ENCODE results near the gene MARCHF10. TPM values are rescaled to one million over a fixed set of nuclear protein-coding genes. Genes with fewer than 3 reads are reported as not detected.

MARCHF10 gene
- total and polyA plus RNA-seq, 2 of the 4 experiments (the other 2 are of a cell fraction) = 0.18 to 0.74 TPM

- peak overlapping the region; percentile 90 for H3K56ac ChIP-seq (ENCODE audit: extremely low read depth, insufficient read depth, low read length)
- dilution Hi-C loops (cut with HindIII; ENCODE audit: low sequenced_read_pairs, unreplicated experiment) (no loop called here), intact Hi-C loops (cut with micrococcal nuclease) (loop anchor here (1.0 to 2.0 kb wide), 3 partner anchors 86 to 701 kb away; no protein-coding TSS in a partner anchor), in situ Hi-C loops (cut with MboI; ENCODE audit: low sequenced_read_pairs) (loop anchor here (5.0 kb wide), 1 partner anchor 262 kb away; the partner anchor contains the start of gene TANC2)
- peak overlapping the region; percentile 58 for H3K18ac ChIP-seq (ENCODE audit: low read depth, low read length)
- H3K79me1 ChIP-seq (ENCODE audit: low read depth in 1 of 2, low read length in 2 of 2) = peaks cover 11 to 34% of the 10 kb centered on the region in 2 experiments; a peak in 3 of 4 replicates
- H4K5ac ChIP-seq (ENCODE audit: low read depth, low read length) = peak overlapping the region; percentile 63
- peak overlapping the region; percentile 86 for H2BK15ac ChIP-seq (ENCODE audit: low read depth, low read length)
- peak overlapping the region; percentile 82 to 87 for H4K8ac ChIP-seq (ENCODE audit: low read depth in 2 of 2, low read length in 2 of 2)
- peak overlapping the region; percentile 88 for H4K91ac ChIP-seq (ENCODE audit: insufficient read depth, low read depth, low read length)
- peaks cover 21% of the 10 kb centered on the region for H3K4me1 ChIP-seq (ENCODE audit: control insufficient read depth, insufficient read depth, low read length)
- WGBS, 2 experiments (ENCODE audit: extremely low coverage in 2 of 2, insufficient read length in 1 of 2) = 42% methylated on average over 3 of the region's 11 CpGs; no CpG with 5 or more reads in 1 of the 2 experiments
- H3K23ac ChIP-seq (ENCODE audit: low read depth, low read length) = peak overlapping the region; percentile 75
- BruUV-seq (replicated peaks) = TSS peak; percentile 66
- ATAC-seq (ENCODE audit: low read depth) = no peak
- H2AK9ac ChIP-seq (replicated peaks; ENCODE audit: low read depth, low read length, poor library complexity) = peak overlapping the region; percentile 86
- no peaks in the 10 kb centered on the region for H3K27me3 ChIP-seq (ENCODE audit: control insufficient read depth, insufficient read depth, low read length)
- POLR2A ChIA-PET (ENCODE audit: unreplicated experiment) = no interaction called here
- peak overlapping the region; percentile 81 for H3K4me3 ChIP-seq (ENCODE audit: insufficient read depth, low read depth, low read length)
- H2AFZ ChIP-seq (replicated peaks; ENCODE audit: low read length, poor library complexity) = peak overlapping the region; percentile 95
- peak overlapping the region; percentile 59 for H3K27ac ChIP-seq (ENCODE audit: insufficient read depth, low read length)
- peak overlapping the region; percentile 91 for H3K14ac ChIP-seq (replicated peaks; ENCODE audit: low read depth, low read length)
- 0 out of 2 replicates have a peak, but pooled peaks cover 7% of the 10 kb centered on the region for H3K9me1 ChIP-seq (ENCODE audit: insufficient read depth, low read length)
- TF ChIP-seq RFX5 (IDR thresholded peaks at IDR 0.05; ENCODE audit: low read depth, low read length) (no peak), POLR2A (IDR thresholded peaks at IDR 0.05; ENCODE audit: low read depth, low read length) (0 out of 2 replicates have a peak, but pooled peaks have one; percentile 39)
- peak overlapping the region; percentile 75 for H3K4me2 ChIP-seq (ENCODE audit: low read depth, low read length)
- H3K9me3 ChIP-seq (ENCODE audit: control insufficient read depth, insufficient read depth, low read length) = peaks cover 7% of the 10 kb centered on the region
- peak overlapping the region; percentile 85 for H2BK20ac ChIP-seq (ENCODE audit: low read depth, low read length)
- H3K4ac ChIP-seq (ENCODE audit: low read depth, low read length) = peak overlapping the region; percentile 89
- peak overlapping the region; percentile 88 for H2BK120ac ChIP-seq (ENCODE audit: low read depth, low read length)
- peak overlapping the region; percentile 30 for H2BK5ac ChIP-seq (ENCODE audit: low read depth, low read length, poor library complexity, severe bottlenecking)
- H3K36me3 ChIP-seq (ENCODE audit: control insufficient read depth, insufficient read depth, low read length) = no peaks in the 10 kb centered on the region
- CTCF ChIA-PET = interaction anchor here (0.7 kb wide), 1 partner anchor 261 kb away, joined by 4 read pairs; the partner anchor contains the start of gene TANC2
- peak overlapping the region; percentile 87 for H2AK5ac ChIP-seq (ENCODE audit: low read depth, low read length)
- DNase-seq = no peak
- H4K20me1 ChIP-seq (ENCODE audit: insufficient read depth, low read length) = no peaks in the 10 kb centered on the region
- peak overlapping the region; percentile 64 for H3K9ac ChIP-seq (ENCODE audit: low read depth, low read length)
Measured at GRCh38 chr17:62705156-62705777, 102.8 kb downstream of the MARCHF10 start.

All from IMR-90 (cell line).